8988T (cell line): ENCODE results near the gene STK32A.
"Not testable (repeated sequence)": the region's sequence is repeated elsewhere in the genome, so short reads cannot be mapped to it uniquely, and the experiment has no call there.

Experiments
- DNase-seq: peaks from one replicate; pipeline ENCODE4 v3.0.0; 2011

STK32A gene

GRCh38 chr5:147348451-147348850 lies 113.6 kb downstream of the STK32A start:
- no peak for DNase-seq

GRCh38 chr5:147349241-147349640 lies 114.4 kb downstream of the STK32A start:
- no peak for DNase-seq

- DNase-seq: no peak
Observed at GRCh38 chr5:147359101-147359500, 124.3 kb downstream of the STK32A start.

- no peak for DNase-seq
Observed at GRCh38 chr5:147359581-147359980, 124.8 kb downstream of the STK32A start.

GRCh38 chr5:147360816-147361215 lies 126.0 kb downstream of the STK32A start:
- no peak for DNase-seq

GRCh38 chr5:147361441-147362175 lies 126.8 kb downstream of the STK32A start:
- no peak for DNase-seq

GRCh38 chr5:147367381-147367780 lies 132.6 kb downstream of the STK32A start:
- not testable (repeated sequence) for DNase-seq

- DNase-seq: no peak
Observed at GRCh38 chr5:147369742-147370374, 135.0 kb downstream of the STK32A start.

GRCh38 chr5:147371290-147371689 lies 136.5 kb downstream of the STK32A start:
- DNase-seq: no peak

- DNase-seq: no peak
Observed at GRCh38 chr5:147372191-147372590, 137.4 kb downstream of the STK32A start.

GRCh38 chr5:147373328-147373727 lies 138.5 kb downstream of the STK32A start:
- DNase-seq: no peak

GRCh38 chr5:147375151-147375550 lies 140.3 kb downstream of the STK32A start:
- no peak for DNase-seq

GRCh38 chr5:147377682-147378081 lies 142.9 kb downstream of the STK32A start:
- DNase-seq: no peak

GRCh38 chr5:147381555-147381954 lies 146.7 kb downstream of the STK32A start:
- DNase-seq: no peak

- DNase-seq: no peak
Observed at GRCh38 chr5:147382776-147383175, 147.9 kb downstream of the STK32A start.

GRCh38 chr5:147384346-147385193 lies 149.7 kb downstream of the STK32A start:
- DNase-seq: no peak

GRCh38 chr5:147387109-147387508 lies 152.3 kb downstream of the STK32A start:
- no peak for DNase-seq

- DNase-seq: no peak
Observed at GRCh38 chr5:147388184-147389108, 153.6 kb downstream of the STK32A start.

- no peak for DNase-seq
Observed at GRCh38 chr5:147390654-147391225, 155.9 kb downstream of the STK32A start.

- peak; percentile 20 for DNase-seq
Observed at GRCh38 chr5:147391781-147392180, 157.0 kb downstream of the STK32A start.

- DNase-seq: no peak
Observed at GRCh38 chr5:147393874-147394672, 159.2 kb downstream of the STK32A start.
